ENCODE results near the gene SCUBE1. TPM values are rescaled to one million over a fixed set of nuclear protein-coding genes. Genes with fewer than 3 reads are reported as not detected.

The SCUBE1 gene
- total RNA-seq, 1 donor from 2014 or later, result 16.6 TPM

- no peak overlapping the region for H3K27ac ChIP-seq
- DNase-seq, result no peak
- TF ChIP-seq CTCF (IDR thresholded peaks at IDR 0.05), result no peak
- H3K4me1 ChIP-seq, result peaks cover 15% of the 10 kb centered on the region
- intact Hi-C loops (cut with DNase I), result no loop called here
- H3K36me3 ChIP-seq, result no peaks in the 10 kb centered on the region
- no peaks in the 10 kb centered on the region for H3K27me3 ChIP-seq (ENCODE audit: low read depth)
- ATAC-seq, result no peak
- H3K9me3 ChIP-seq, result no peaks in the 10 kb centered on the region
- no peak overlapping the region for H3K4me3 ChIP-seq
These were observed 73.9 kb downstream of the SCUBE1 start for GRCh38 chr22:43269246-43269645.

GRCh38 chr22:43267981-43268660, 75.1 kb downstream of the SCUBE1 start:
- TF ChIP-seq CTCF (IDR thresholded peaks at IDR 0.05), result no peak
- intact Hi-C loops (cut with DNase I), result no loop called here
- ATAC-seq (no peak), DNase-seq (no peak)
- H3K36me3 ChIP-seq, result no peaks in the 10 kb centered on the region
- no peak overlapping the region for H3K4me3 ChIP-seq
- no peaks in the 10 kb centered on the region for H3K27me3 ChIP-seq (ENCODE audit: low read depth)
- H3K27ac ChIP-seq, result no peak overlapping the region
- H3K9me3 ChIP-seq, result no peaks in the 10 kb centered on the region
- H3K4me1 ChIP-seq, result peaks cover 24% of the 10 kb centered on the region

GRCh38 chr22:43267332-43267980, 75.7 kb downstream of the SCUBE1 start:
- no peak for ATAC-seq
- Histone ChIP-seq H3K27me3 (ENCODE audit: low read depth) (no peaks in the 10 kb centered on the region), H3K4me3 (no peak overlapping the region), H3K9me3 (no peaks in the 10 kb centered on the region), H3K27ac (no peak overlapping the region), H3K36me3 (no peaks in the 10 kb centered on the region), H3K4me1 (peaks cover 23% of the 10 kb centered on the region)
- intact Hi-C loops (cut with DNase I), result no loop called here
- no peak for DNase-seq
- no peak for TF ChIP-seq CTCF (IDR thresholded peaks at IDR 0.05)

GRCh38 chr22:43266076-43266475, 77.1 kb downstream of the SCUBE1 start:
- Histone ChIP-seq H3K4me3 (no peak overlapping the region), H3K27ac (no peak overlapping the region), H3K27me3 (ENCODE audit: low read depth) (no peaks in the 10 kb centered on the region), H3K36me3 (no peaks in the 10 kb centered on the region), H3K4me1 (peaks cover 23% of the 10 kb centered on the region), H3K9me3 (no peaks in the 10 kb centered on the region)
- ATAC-seq (no peak), DNase-seq (no peak)
- no peak for TF ChIP-seq CTCF (IDR thresholded peaks at IDR 0.05)
- intact Hi-C loops (cut with DNase I), result no loop called here

- ATAC-seq, result peak; percentile 58 to 60
- DNase-seq, result peak; percentile 71
- intact Hi-C loops (cut with DNase I), result no loop called here
- Histone ChIP-seq H3K9me3 (no peaks in the 10 kb centered on the region), H3K27me3 (ENCODE audit: low read depth) (no peaks in the 10 kb centered on the region), H3K4me1 (peaks cover 23% of the 10 kb centered on the region), H3K27ac (peak overlapping the region; percentile 65), H3K36me3 (no peaks in the 10 kb centered on the region), H3K4me3 (peak overlapping the region; percentile 12)
- TF ChIP-seq CTCF (IDR thresholded peaks at IDR 0.05), result no peak
These were observed 79.3 kb downstream of the SCUBE1 start for GRCh38 chr22:43263645-43264514.
